Subcutaneous adipose tissue (tissue), 4 donors: ENCODE measurements around the gene APEH. TPM values are rescaled to one million over a fixed set of nuclear protein-coding genes. Genes with fewer than 3 reads are reported as not detected.

Experiments
- CTCF ChIP-seq: fragments of 450-650 bp; IDR thresholded peaks from one replicate; pipeline ENCODE4 v1.5.1; 2016; ENCODE audit warnings: low read depth, mild to moderate bottlenecking, control low read depth, antibody characterized with exemption, moderate library complexity
- total RNA-seq, 4 donors: library from RNA; depleted of rRNA; stranded (reverse); fragments of >200 nt; gene quantifications; one replicate each; pipeline ENCODE4 v1.1.0, GENCODE V29; 2016

Gene APEH
- total RNA-seq, 4 donors from 2014 or later: 40.8 to 65.6 (median 51.3) TPM

DNA sequence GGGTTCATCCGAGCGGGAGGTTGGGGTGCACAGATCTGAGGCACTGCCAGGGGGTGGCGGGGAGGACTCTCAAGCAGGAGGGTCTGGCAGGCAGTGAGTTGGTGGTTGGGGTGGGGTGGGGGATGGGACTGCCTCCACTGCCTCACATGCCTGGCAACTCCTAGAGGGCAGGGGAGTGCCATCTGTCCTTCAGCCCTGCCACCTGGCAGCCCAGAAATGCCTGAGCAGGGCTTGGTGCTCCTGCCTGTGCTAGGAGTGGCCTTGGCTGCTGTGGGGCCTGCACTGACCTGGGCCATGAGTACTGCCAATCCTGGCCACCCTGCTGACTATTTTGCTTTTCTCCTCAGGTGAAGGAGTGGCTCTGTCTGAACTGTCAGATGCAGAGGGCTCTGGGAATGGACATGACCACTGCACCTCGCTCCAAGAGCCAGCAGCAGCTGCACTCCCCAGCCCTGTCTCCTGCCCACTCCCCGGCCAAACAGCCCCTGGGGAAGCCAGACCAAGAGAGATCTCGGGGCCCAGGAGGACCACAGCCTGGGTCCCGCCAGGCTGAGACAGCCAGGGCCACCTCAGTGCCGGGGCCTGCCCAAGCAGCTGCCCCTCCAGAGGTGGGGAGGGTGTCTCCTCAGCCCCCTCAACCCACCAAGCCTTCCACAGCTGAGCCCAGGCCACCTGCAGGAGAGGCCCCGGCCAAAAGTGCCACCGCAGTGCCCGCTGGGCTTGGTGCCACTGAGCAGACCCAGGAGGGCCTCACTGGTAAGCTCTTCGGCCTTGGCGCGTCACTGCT is 32.0 kb upstream of the APEH start:
- no peak for TF ChIP-seq CTCF

GRCh38 chr3:49642708-49643145 is 31.4 kb upstream of the APEH start:
- TF ChIP-seq CTCF: no peak

GRCh38 chr3:49644684-49645083 is 29.5 kb upstream of the APEH start:
- no peak for TF ChIP-seq CTCF

DNA sequence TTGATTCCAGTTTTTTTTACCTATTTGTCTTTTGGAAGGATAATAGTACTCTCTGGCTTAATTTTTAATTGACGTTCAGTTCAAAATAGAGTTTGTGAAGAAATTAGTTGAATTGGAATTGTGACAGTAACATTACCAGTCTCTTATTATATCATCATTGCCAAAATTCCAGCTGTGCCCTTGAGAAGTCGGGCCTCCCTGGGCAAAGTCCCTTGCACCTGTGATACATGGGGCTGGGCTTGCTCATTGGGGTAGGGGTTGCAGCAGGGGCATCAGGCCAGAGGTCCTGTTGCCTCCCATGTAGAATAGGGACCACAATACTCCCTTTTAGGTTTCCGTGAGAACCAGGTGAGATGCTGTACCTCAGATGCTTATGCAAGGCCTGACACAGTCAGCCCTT is 27.9 kb upstream of the APEH start:
- TF ChIP-seq CTCF: no peak

GRCh38 chr3:49647741-49648140 is 26.4 kb upstream of the APEH start:
- no peak for TF ChIP-seq CTCF

GRCh38 chr3:49648354-49649019 is 25.7 kb upstream of the APEH start:
- TF ChIP-seq CTCF: no peak

DNA sequence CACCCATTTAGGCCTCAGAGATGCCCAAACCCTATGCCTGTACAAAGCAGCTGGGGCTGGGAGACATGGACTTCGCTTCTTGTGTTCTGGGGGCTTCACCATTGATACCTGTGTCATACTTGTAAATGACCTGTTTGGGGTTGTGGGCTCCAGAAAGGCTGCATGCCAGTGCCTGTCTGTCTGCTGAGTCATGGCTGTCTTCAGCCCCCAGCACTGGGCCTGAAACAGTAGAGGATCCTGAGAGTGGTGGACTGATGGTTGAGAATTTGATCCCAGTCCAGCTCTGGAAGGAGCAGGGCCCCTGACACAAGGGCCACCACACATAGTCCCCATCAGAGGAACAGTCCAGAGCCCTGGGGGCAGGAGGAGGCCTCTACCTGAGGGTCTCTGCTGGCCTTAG is 24.6 kb upstream of the APEH start:
- no peak for TF ChIP-seq CTCF
